Astrocyte of the spinal cord (primary cell): ENCODE data around the gene CDK5RAP3.

ENCODE experiments used
- DNase-seq: peaks from one replicate; pipeline ENCODE4 v3.0.0; 2011; ENCODE audit warnings: low read depth, low spot score
- H3K4me3 ChIP-seq: 2 replicates; pipeline ENCODE4 v1.5.1; 2011; ENCODE audit warnings: low read depth, mild to moderate bottlenecking, low read length, moderate library complexity
- CTCF ChIP-seq: IDR thresholded peaks from 2 replicates; pipeline ENCODE4 v1.5.1; 2012; ENCODE audit warnings: low read depth, mild to moderate bottlenecking, low read length, inconsistent platforms
- in situ Hi-C: cut with HindIII; loops from 2 replicates; pipeline ENCODE4 v1.10.0; 2017; ENCODE audit warnings: low sequenced_read_pairs

Gene CDK5RAP3

GRCh38 chr17:47994724-47995123, 23.8 kb downstream of the CDK5RAP3 start:
- in situ Hi-C loops: no loop called here
- no peak for TF ChIP-seq CTCF
- no peak for DNase-seq
- no peak overlapping the region for H3K4me3 ChIP-seq

- in situ Hi-C loops: no loop called here
- no peak overlapping the region for H3K4me3 ChIP-seq
- DNase-seq: no peak
- TF ChIP-seq CTCF: no peak
Measured at GRCh38 chr17:47995241-47995935, 24.5 kb downstream of the CDK5RAP3 start.

GRCh38 chr17:47996201-47996600, 25.3 kb downstream of the CDK5RAP3 start:
- H3K4me3 ChIP-seq: no peak overlapping the region
- DNase-seq: no peak
- in situ Hi-C loops: no loop called here
- TF ChIP-seq CTCF: no peak

- TF ChIP-seq CTCF: no peak
- DNase-seq: no peak
- in situ Hi-C loops: no loop called here
- no peak overlapping the region for H3K4me3 ChIP-seq
Measured at GRCh38 chr17:47997586-47997985, 26.7 kb downstream of the CDK5RAP3 start.

- in situ Hi-C loops: no loop called here
- no peak for TF ChIP-seq CTCF
- no peak for DNase-seq
- no peak overlapping the region for H3K4me3 ChIP-seq
Measured at GRCh38 chr17:47998044-47998443, 27.1 kb downstream of the CDK5RAP3 start.

- no peak for DNase-seq
- in situ Hi-C loops: no loop called here
- H3K4me3 ChIP-seq: no peak overlapping the region
- TF ChIP-seq CTCF: no peak
Measured at GRCh38 chr17:47999582-47999981, 28.7 kb downstream of the CDK5RAP3 start.
